IMR-90 (cell line): ENCODE data around the gene MAJIN.

Experiments used
- CEBPB ChIP-seq: IDR thresholded peaks from 2 replicates; pipeline ENCODE4 v1.6.1; 2012; ENCODE audit warnings: low read depth, low read length, improper control_type of control experiment
- CHD1 ChIP-seq: IDR thresholded peaks from 2 replicates; pipeline ENCODE4 v1.6.1; 2012; ENCODE audit warnings: low read depth, low read length, improper control_type of control experiment
- POLR2A ChIP-seq: IDR thresholded peaks from 2 replicates; pipeline ENCODE4 v1.6.1; 2012; ENCODE audit warnings: mild to moderate bottlenecking, low read depth, low read length
- RAD21 ChIP-seq: IDR thresholded peaks from 2 replicates; pipeline ENCODE4 v1.6.1; 2012; ENCODE audit warnings: low read length, improper control_type of control experiment
- RFX5 ChIP-seq: IDR thresholded peaks from 2 replicates; pipeline ENCODE4 v1.8.0; 2012; ENCODE audit warnings: low read depth, mild to moderate bottlenecking, low read length, moderate library complexity
- SMC3 ChIP-seq: fragments of 150-350 bp; IDR thresholded peaks from 2 replicates; pipeline ENCODE4 v1.6.1; 2016; ENCODE audit warnings: low read depth, mild to moderate bottlenecking, antibody characterized with exemption, low read length, moderate library complexity
- USF2 ChIP-seq: fragments of 150-350 bp; IDR thresholded peaks from 2 replicates; pipeline ENCODE4 v1.6.1; 2017; ENCODE audit warnings: mild to moderate bottlenecking, antibody characterized with exemption, low read length, low read depth
- TF ChIP-seq, protein P1 (sequence below): conservative IDR thresholded peaks from 2 replicates; pipeline ENCODE4 v1.5.1; 2012; ENCODE audit warnings: mild to moderate bottlenecking, low read depth, low read length, improper control_type of control experiment

GRCh38 chr11:64969209-64969608 is 2.7 kb downstream of the MAJIN start:
- TF ChIP-seq, protein P1, sequence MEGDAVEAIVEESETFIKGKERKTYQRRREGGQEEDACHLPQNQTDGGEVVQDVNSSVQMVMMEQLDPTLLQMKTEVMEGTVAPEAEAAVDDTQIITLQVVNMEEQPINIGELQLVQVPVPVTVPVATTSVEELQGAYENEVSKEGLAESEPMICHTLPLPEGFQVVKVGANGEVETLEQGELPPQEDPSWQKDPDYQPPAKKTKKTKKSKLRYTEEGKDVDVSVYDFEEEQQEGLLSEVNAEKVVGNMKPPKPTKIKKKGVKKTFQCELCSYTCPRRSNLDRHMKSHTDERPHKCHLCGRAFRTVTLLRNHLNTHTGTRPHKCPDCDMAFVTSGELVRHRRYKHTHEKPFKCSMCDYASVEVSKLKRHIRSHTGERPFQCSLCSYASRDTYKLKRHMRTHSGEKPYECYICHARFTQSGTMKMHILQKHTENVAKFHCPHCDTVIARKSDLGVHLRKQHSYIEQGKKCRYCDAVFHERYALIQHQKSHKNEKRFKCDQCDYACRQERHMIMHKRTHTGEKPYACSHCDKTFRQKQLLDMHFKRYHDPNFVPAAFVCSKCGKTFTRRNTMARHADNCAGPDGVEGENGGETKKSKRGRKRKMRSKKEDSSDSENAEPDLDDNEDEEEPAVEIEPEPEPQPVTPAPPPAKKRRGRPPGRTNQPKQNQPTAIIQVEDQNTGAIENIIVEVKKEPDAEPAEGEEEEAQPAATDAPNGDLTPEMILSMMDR = no peak
- no peak for TF ChIP-seq POLR2A
- TF ChIP-seq CHD1 = no peak
- TF ChIP-seq RFX5 = no peak
- no peak for TF ChIP-seq RAD21
- TF ChIP-seq SMC3 = no peak
- TF ChIP-seq USF2 = no peak
- no peak for TF ChIP-seq CEBPB
